HEK293 (cell line): ENCODE measurements around the gene PRKCE.

Source experiments
- MEIS1 ChIP-seq: sonication (generic); formaldehyde crosslinking; IDR thresholded peaks from 2 replicates; pipeline ENCODE4 v1.8.1; 2022; ENCODE audit warnings: missing genetic modification reagents, mild to moderate bottlenecking, borderline replicate concordance
- OSR2 ChIP-seq: fragments of 450-650 bp; formaldehyde crosslinking; IDR thresholded peaks from 2 replicates; pipeline ENCODE4 v1.5.1; 2016; ENCODE audit warnings: missing biosample characterization, missing genetic modification characterization
- PRDM1 ChIP-seq: fragments of 450-650 bp; formaldehyde crosslinking; IDR thresholded peaks from 2 replicates; pipeline ENCODE4; 2016; ENCODE audit warnings: missing biosample characterization, missing genetic modification characterization
- PRDM2 ChIP-seq: fragments of 450-650 bp; formaldehyde crosslinking; IDR thresholded peaks from 2 replicates; pipeline ENCODE4 v1.5.1; 2016; ENCODE audit warnings: missing biosample characterization, missing genetic modification characterization, borderline replicate concordance
- PRDM4 ChIP-seq: fragments of 450-650 bp; formaldehyde crosslinking; IDR thresholded peaks from 2 replicates; pipeline ENCODE4 v1.5.1; 2017; ENCODE audit warnings: missing biosample characterization, missing genetic modification characterization
- REST ChIP-seq: fragments of 450-650 bp; formaldehyde crosslinking; IDR thresholded peaks from 2 replicates; pipeline ENCODE4 v1.5.1; 2016; ENCODE audit warnings: missing biosample characterization, missing genetic modification characterization
- SP2 ChIP-seq: fragments of 450-650 bp; formaldehyde crosslinking; IDR thresholded peaks from 2 replicates; pipeline ENCODE4 v1.5.1; 2016; ENCODE audit warnings: missing biosample characterization, missing genetic modification characterization
- YY2 ChIP-seq: fragments of 450-650 bp; formaldehyde crosslinking; IDR thresholded peaks from 2 replicates; pipeline ENCODE4 v1.5.1; 2016; ENCODE audit warnings: missing biosample characterization, missing genetic modification characterization
- ZBTB17 ChIP-seq: fragments of 450-650 bp; formaldehyde crosslinking; IDR thresholded peaks from 2 replicates; pipeline ENCODE4 v1.5.1; 2016; ENCODE audit warnings: missing biosample characterization, missing genetic modification characterization
- ZNF132 ChIP-seq: fragments of 450-650 bp; formaldehyde crosslinking; IDR thresholded peaks from 2 replicates; pipeline ENCODE4 v1.5.1; 2017; ENCODE audit warnings: missing biosample characterization, missing genetic modification characterization, borderline replicate concordance
- ZNF140 ChIP-seq: fragments of 450-650 bp; formaldehyde crosslinking; IDR thresholded peaks from 2 replicates; pipeline ENCODE4 v1.5.1; 2016; ENCODE audit warnings: missing biosample characterization, missing genetic modification characterization
- ZNF148 ChIP-seq: fragments of 450-650 bp; formaldehyde crosslinking; IDR thresholded peaks from 2 replicates; pipeline ENCODE4 v1.5.0; 2017; ENCODE audit warnings: missing biosample characterization, missing genetic modification characterization, borderline replicate concordance
- ZNF266 ChIP-seq: fragments of 450-650 bp; formaldehyde crosslinking; IDR thresholded peaks from 2 replicates; pipeline ENCODE4 v1.5.1; 2016; ENCODE audit warnings: missing biosample characterization, missing genetic modification characterization, low read depth
- ZNF302 ChIP-seq: fragments of 450-650 bp; formaldehyde crosslinking; IDR thresholded peaks from 2 replicates; pipeline ENCODE4 v1.5.1; 2016; ENCODE audit warnings: missing biosample characterization, missing genetic modification characterization, low read depth
- ZNF335 ChIP-seq: fragments of 450-650 bp; formaldehyde crosslinking; conservative IDR thresholded peaks from 2 replicates; pipeline ENCODE4 v1.5.1; 2016; ENCODE audit warnings: missing biosample characterization, missing genetic modification characterization
- ZNF391 ChIP-seq: fragments of 450-650 bp; formaldehyde crosslinking; IDR thresholded peaks from 2 replicates; pipeline ENCODE4 v1.5.1; 2016; ENCODE audit warnings: low read depth, missing biosample characterization, missing genetic modification characterization, borderline replicate concordance
- ZNF394 ChIP-seq: fragments of 450-650 bp; formaldehyde crosslinking; IDR thresholded peaks from 2 replicates; pipeline ENCODE4 v1.5.1; 2016; ENCODE audit warnings: missing biosample characterization, missing genetic modification characterization, mild to moderate bottlenecking, moderate library complexity, borderline replicate concordance
- ZNF416 ChIP-seq: fragments of 450-650 bp; formaldehyde crosslinking; IDR thresholded peaks from 2 replicates; pipeline ENCODE4 v1.5.1; 2016; ENCODE audit warnings: missing biosample characterization, missing genetic modification characterization
- ZNF48 ChIP-seq: fragments of 450-650 bp; formaldehyde crosslinking; IDR thresholded peaks from 2 replicates; pipeline ENCODE4 v1.5.1; 2016; ENCODE audit warnings: missing biosample characterization, missing genetic modification characterization
- ZNF514 ChIP-seq: fragments of 450-650 bp; formaldehyde crosslinking; IDR thresholded peaks from 2 replicates; pipeline ENCODE4 v1.5.1; 2016; ENCODE audit warnings: missing biosample characterization, missing genetic modification characterization
- ZNF549 ChIP-seq: fragments of 450-650 bp; IDR thresholded peaks from 2 replicates; pipeline ENCODE4 v1.5.1; 2018; ENCODE audit warnings: missing biosample characterization, missing genetic modification characterization, mild to moderate bottlenecking, inconsistent platforms, moderate library complexity
- ZNF560 ChIP-seq: fragments of 450-650 bp; formaldehyde crosslinking; IDR thresholded peaks from 2 replicates; pipeline ENCODE4 v1.5.1; 2017; ENCODE audit warnings: missing biosample characterization, missing genetic modification characterization, borderline replicate concordance
- ZNF624 ChIP-seq: fragments of 450-650 bp; formaldehyde crosslinking; IDR thresholded peaks from 2 replicates; pipeline ENCODE4 v1.5.1; 2017; ENCODE audit warnings: missing biosample characterization, missing genetic modification characterization
- ZNF660 ChIP-seq: fragments of 450-650 bp; IDR thresholded peaks from 2 replicates; pipeline ENCODE4 v1.5.1; 2018; ENCODE audit warnings: missing biosample characterization, mild to moderate bottlenecking, missing genetic modification characterization
- ZNF677 ChIP-seq: fragments of 450-650 bp; IDR thresholded peaks from 2 replicates; pipeline ENCODE4 v1.5.0; 2018; ENCODE audit warnings: missing biosample characterization, mild to moderate bottlenecking, missing genetic modification characterization, moderate library complexity
- ZNF837 ChIP-seq: fragments of 450-650 bp; formaldehyde crosslinking; IDR thresholded peaks from 2 replicates; pipeline ENCODE4 v1.5.1; 2016; ENCODE audit warnings: missing biosample characterization, missing genetic modification characterization

PRKCE gene

GRCh38 chr2:45611020-45611859, 40.2 kb upstream of the PRKCE start, which contains the start of gene SRBD1 (continued):
- TF ChIP-seq ZNF335 (tag by site-specific recombination) = 0 out of 2 replicates have a peak, but pooled peaks have one; percentile 13
- TF ChIP-seq PRDM4 (tag by site-specific recombination) = no peak
- TF ChIP-seq ZNF391 (tag by site-specific recombination) = no peak
- no peak for TF ChIP-seq PRDM1 (tag by site-specific recombination)
- no peak for TF ChIP-seq ZNF549
- peak; percentile 91 for TF ChIP-seq SP2 (tag by site-specific recombination)
- no peak for TF ChIP-seq ZNF624 (tag by site-specific recombination)
- TF ChIP-seq ZNF514 (tag by site-specific recombination) = no peak
- no peak for TF ChIP-seq ZNF148 (tag by site-specific recombination)
- no peak for TF ChIP-seq REST (tag by site-specific recombination)
- TF ChIP-seq ZNF48 (tag by site-specific recombination) = no peak
- TF ChIP-seq ZNF266 (tag by site-specific recombination) = no peak
- TF ChIP-seq ZNF560 (tag by site-specific recombination) = no peak
- TF ChIP-seq ZNF677 (tag by site-specific recombination) = no peak
- no peak for TF ChIP-seq PRDM2 (tag by site-specific recombination)
- TF ChIP-seq ZBTB17 = peak; percentile 70
- TF ChIP-seq ZNF837 (tag by site-specific recombination) = no peak
- no peak for TF ChIP-seq ZNF302 (tag by site-specific recombination)
- no peak for TF ChIP-seq YY2 (tag by site-specific recombination)
- TF ChIP-seq ZNF394 = no peak
- TF ChIP-seq OSR2 (tag by site-specific recombination) = peak; percentile 34; the same call in 1 of the 2 replicates
- no peak for TF ChIP-seq ZNF140 (tag by site-specific recombination)
- no peak for TF ChIP-seq ZNF660 (tag by site-specific recombination)
- TF ChIP-seq ZNF416 (tag by site-specific recombination) = no peak
- no peak for TF ChIP-seq MEIS1
- TF ChIP-seq ZNF132 = no peak
